NOMO-1 treated with DMSO at 0.1 percent for 48 hours (cell line): Measurements from ENCODE around the gene TDRD3.
"Not testable (repeated sequence)": the region's sequence is repeated elsewhere in the genome, so short reads cannot be mapped to it uniquely, and the experiment has no call there.

Source experiments
- DNase-seq: peaks from one replicate; lab custom pipeline; 2025; ENCODE audit not compliant: unreplicated experiment; lab: John Stamatoyannopoulos, UW

Gene TDRD3

GRCh38 chr13:60396783-60397703 is at the start of gene TDRD3:
Gene TDRD3, plus strand, starts transcription at chr13:60397220. Its CDS starts 145 bp downstream, at chr13:60397365.
- DNase-seq, result peak; percentile 76

- DNase-seq, result no peak
Measured at GRCh38 chr13:60347690-60348089, 49.3 kb upstream of the TDRD3 start.

GRCh38 chr13:60348097-60348496 is 48.9 kb upstream of the TDRD3 start:
- DNase-seq, result no peak

- no peak for DNase-seq
Measured at GRCh38 chr13:60351326-60351725, 45.7 kb upstream of the TDRD3 start.

GRCh38 chr13:60351855-60352615 is 45.0 kb upstream of the TDRD3 start:
- DNase-seq, result peak; percentile 28

GRCh38 chr13:60352644-60353043 is 44.4 kb upstream of the TDRD3 start:
- no peak for DNase-seq

- no peak for DNase-seq
Measured at GRCh38 chr13:60355056-60355455, 42.0 kb upstream of the TDRD3 start.

GRCh38 chr13:60356970-60357369 is 40.0 kb upstream of the TDRD3 start:
- peak; percentile 40 for DNase-seq

- DNase-seq, result no peak
Measured at GRCh38 chr13:60358453-60358852, 38.6 kb upstream of the TDRD3 start.

GRCh38 chr13:60363288-60363687 is 33.7 kb upstream of the TDRD3 start:
- no peak for DNase-seq

- DNase-seq, result no peak
Measured at GRCh38 chr13:60369242-60369641, 27.8 kb upstream of the TDRD3 start.

GRCh38 chr13:60370343-60370742 is 26.7 kb upstream of the TDRD3 start:
- DNase-seq, result peak; percentile 54

GRCh38 chr13:60372141-60372540 is 24.9 kb upstream of the TDRD3 start:
- DNase-seq, result no peak

GRCh38 chr13:60379282-60379681 is 17.7 kb upstream of the TDRD3 start:
- DNase-seq, result not testable (repeated sequence)

GRCh38 chr13:60379837-60380565 is 17.0 kb upstream of the TDRD3 start:
- no peak for DNase-seq

- DNase-seq, result no peak
Measured at GRCh38 chr13:60384911-60385310, 12.1 kb upstream of the TDRD3 start.

- no peak for DNase-seq
Measured at GRCh38 chr13:60386250-60386649, 10.8 kb upstream of the TDRD3 start.

- no peak for DNase-seq
Measured at GRCh38 chr13:60392131-60392530, 4.9 kb upstream of the TDRD3 start.

- peak; percentile 93 for DNase-seq
Measured at GRCh38 chr13:60395971-60396782, 843 bp upstream of the TDRD3 start.

- DNase-seq, result peak; percentile 62
Measured at GRCh38 chr13:60397704-60398378, 821 bp downstream of the TDRD3 start.
